ENCODE data around the gene PRKN.

GRCh38 chr6:161711515-161711914 is 1016.1 kb downstream of the PRKN start:
- TF ChIP-seq EP300 (conservative IDR thresholded peaks at IDR 0.05; ENCODE audit: poor library complexity, severe bottlenecking) (no peak), MXI1 (conservative IDR thresholded peaks at IDR 0.05; ENCODE audit: poor library complexity, severe bottlenecking) (no peak), POLR2AphosphoS5 (IDR thresholded peaks at IDR 0.05) (no peak), REST (IDR thresholded peaks at IDR 0.05; ENCODE audit: borderline replicate concordance) (no peak), CTCF (IDR thresholded peaks at IDR 0.05; ENCODE audit: poor library complexity, severe bottlenecking) (no peak), EZH2 (IDR thresholded peaks at IDR 0.05; ENCODE audit: borderline replicate concordance, insufficient read depth, low read length, poor library complexity, severe bottlenecking) (no peak), RAD21 (conservative IDR thresholded peaks at IDR 0.05) (no peak), TAF1 (IDR thresholded peaks at IDR 0.05; ENCODE audit: low read depth) (no peak)

Measured in neural cell (in vitro differentiated cells).